AG08395 (cell line): ENCODE data around the gene ILDR1.
"Not testable (repeated sequence)": the region's sequence is repeated elsewhere in the genome, so short reads cannot be mapped to it uniquely, and the experiment has no call there.

Experiments used
- DNase-seq: peaks from one replicate; pipeline ENCODE4 v3.0.0; 2012; ENCODE audit warnings: mixed read lengths, low spot score

Gene ILDR1

GRCh38 chr3:122021811-122022401, at the start of gene ILDR1:
TSS of gene ILDR1 (minus strand) at chr3:122022247. CDS start at chr3:122022077, 170 bp downstream.
- no peak for DNase-seq

GRCh38 chr3:122067588-122068240, 45.7 kb upstream of the ILDR1 start:
- no peak for DNase-seq

GRCh38 chr3:122067214-122067550, 45.1 kb upstream of the ILDR1 start:
- DNase-seq, result no peak

- DNase-seq, result no peak
Observed at GRCh38 chr3:122066331-122067213, 44.5 kb upstream of the ILDR1 start.

GRCh38 chr3:122064326-122064725, 42.3 kb upstream of the ILDR1 start:
- no peak for DNase-seq

- DNase-seq, result no peak
Observed at GRCh38 chr3:122063908-122064307, 41.9 kb upstream of the ILDR1 start.

GRCh38 chr3:122060040-122060698, 38.1 kb upstream of the ILDR1 start:
- DNase-seq, result no peak

GRCh38 chr3:122058294-122058693, 36.2 kb upstream of the ILDR1 start:
- no peak for DNase-seq

GRCh38 chr3:122057671-122058070, 35.6 kb upstream of the ILDR1 start:
- no peak for DNase-seq

GRCh38 chr3:122055215-122055614, 33.2 kb upstream of the ILDR1 start, which contains the start of gene CD86:
TSS of gene CD86 (plus strand) at chr3:122055362. CDS start at chr3:122055490, 128 bp downstream.
- no peak for DNase-seq

- no peak for DNase-seq
Observed at GRCh38 chr3:122052968-122053367, 30.9 kb upstream of the ILDR1 start.

GRCh38 chr3:122047773-122048172, 25.7 kb upstream of the ILDR1 start:
- not testable (repeated sequence) for DNase-seq

GRCh38 chr3:122047296-122047695, 25.2 kb upstream of the ILDR1 start:
- not testable (repeated sequence) for DNase-seq

- no peak for DNase-seq
Observed at GRCh38 chr3:122033023-122033422, 11.0 kb upstream of the ILDR1 start.

GRCh38 chr3:122032531-122032930, 10.5 kb upstream of the ILDR1 start:
- DNase-seq, result no peak

GRCh38 chr3:122031123-122031468, 9.0 kb upstream of the ILDR1 start:
- no peak for DNase-seq

- DNase-seq, result no peak
Observed at GRCh38 chr3:122030381-122031122, 8.5 kb upstream of the ILDR1 start.

- no peak for DNase-seq
Observed at GRCh38 chr3:122025296-122025695, 3.2 kb upstream of the ILDR1 start.

- DNase-seq, result no peak
Observed at GRCh38 chr3:122024800-122025199, 2.8 kb upstream of the ILDR1 start.

GRCh38 chr3:122023335-122023910, 1.4 kb upstream of the ILDR1 start:
- DNase-seq, result no peak

GRCh38 chr3:122021037-122021436, 1.0 kb downstream of the ILDR1 start:
- no peak for DNase-seq
